Body of pancreas (tissue), 4 donors: ENCODE data around the gene NBEAL2. TPM values are rescaled to one million over a fixed set of nuclear protein-coding genes. Genes with fewer than 3 reads are reported as not detected.
A peak's percentile ranks its signal among the peaks of the same experiment; 100 is the strongest.

Experiments
- ATAC-seq: fragments of 150-250 bp; one replicate; pipeline ENCODE4 v1.9.1; 2016
- DNase-seq, 4 donors: peaks; one replicate each; pipeline ENCODE4 v3.0.0-alpha.2; 2019
- H3K27ac ChIP-seq, 4 donors: fragments of 200-600 bp; sonication (generic); 1 replicate in 3 of 4; 2 replicates in 1 of 4; pipeline versions ENCODE4 v1.5.1 to v1.6.1; 2016 to 2019; ENCODE audit warnings: mild to moderate bottlenecking in 1 of 4, mixed read lengths in 1 of 4, moderate library complexity in 1 of 4
- H3K27me3 ChIP-seq, 2 donors: fragments of 200-600 bp; sonication (generic); one replicate each; pipeline ENCODE4 v1.6.0; 2016; ENCODE audit warnings: mild to moderate bottlenecking in 1 of 2
- H3K36me3 ChIP-seq, 2 donors: fragments of 200-600 bp; sonication (generic); replicated peaks in 1 of 2; 2 replicates each; pipeline ENCODE4 v1.5.1; 2016; ENCODE audit warnings: low read depth in 2 of 2; ENCODE audit not compliant: insufficient read depth in 1 of 2
- H3K4me1 ChIP-seq: fragments of 200-600 bp; sonication (generic); one replicate; pipeline ENCODE4 v1.6.0; 2016
- H3K4me3 ChIP-seq, 2 donors: fragments of 200-600 bp; sonication (generic); 1 replicate in 1 of 2; 2 replicates in 1 of 2; pipeline ENCODE4 v1.5.1; 2016 to 2019
- H3K9me3 ChIP-seq, 3 donors: fragments of 200-600 bp; sonication (generic); 1 replicate in 2 of 3; 2 replicates in 1 of 3; pipeline ENCODE4 v1.5.1; 2016
- POLR2A ChIP-seq, 3 donors: fragments of 450-650 bp; IDR thresholded peaks; one replicate each; pipeline ENCODE4 v1.6.1; 2016; ENCODE audit warnings: antibody characterized with exemption in 3 of 3, mild to moderate bottlenecking in 2 of 3
- WGBS, 2 donors: methylation state at CpG; one replicate each; pipeline ENCODE4 v1.1.5; 2017; 5-methylcytosine and 5-hydroxymethylcytosine counted together
- intact Hi-C: fragments of 100-400 bp; cut with DNase I; formaldehyde crosslinking; loops from one replicate; pipeline ENCODE4 v1.15.1; 2023
- total RNA-seq, 2 donors: library from RNA; depleted of rRNA; stranded (reverse); fragments of >200 nt; gene quantifications; one replicate each; pipeline ENCODE4 v1.1.0, GENCODE V29; 2016
- TF ChIP-seq, protein P1 (sequence below), 7 experiments: fragments of 450-650 bp in 4 of 7; fragments of 200-600 bp in 3 of 7; sonication (generic) in 3 of 7; IDR thresholded peaks; one replicate each; pipeline ENCODE4 v1.5.1; 2016 to 2019; ENCODE audit warnings: antibody characterized with exemption in 7 of 7

The NBEAL2 gene
- total RNA-seq, 2 donors from 2014 or later = 98.8 to 151 TPM

DNA sequence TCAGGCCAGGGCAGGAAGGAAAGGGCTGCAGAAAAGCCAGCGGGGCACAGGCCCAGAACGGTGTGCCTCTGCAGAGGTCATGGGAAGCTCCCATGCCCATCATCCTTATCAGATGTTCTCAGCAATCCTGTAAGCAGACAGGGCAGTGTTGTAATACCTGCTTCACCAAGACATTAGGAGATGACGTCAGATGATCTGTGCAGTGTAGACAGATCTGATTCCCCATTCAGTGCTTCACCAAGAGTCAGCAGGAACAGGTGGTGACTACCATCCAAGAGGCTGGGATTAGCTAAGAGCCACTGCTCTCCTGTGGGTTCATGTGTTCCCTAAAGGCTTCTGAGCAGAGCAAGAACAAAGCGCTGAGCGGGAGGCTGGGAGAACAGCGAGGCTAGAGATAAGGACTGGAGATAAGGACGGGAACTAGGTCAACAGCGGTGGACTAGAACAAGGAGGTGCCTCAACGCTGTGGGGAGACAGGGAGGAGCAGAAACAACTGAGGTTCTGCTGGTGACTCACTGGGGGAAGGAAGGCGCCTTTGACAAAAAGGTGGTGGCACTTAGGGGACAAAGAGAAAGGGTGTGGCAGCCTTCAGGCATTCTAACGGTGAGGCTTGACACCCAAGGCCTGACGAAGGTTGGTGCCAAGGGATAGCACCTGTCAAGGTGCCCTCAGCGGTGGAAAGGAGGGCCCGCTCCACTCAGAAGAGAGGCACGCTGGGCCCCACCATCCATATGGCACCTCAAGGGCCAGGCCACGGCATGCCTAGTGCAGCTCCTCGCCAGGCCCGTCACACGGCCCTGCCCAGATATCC, 31.3 kb upstream of the NBEAL2 start:
- H3K36me3 ChIP-seq = no peaks in the 10 kb centered on the region
- peak overlapping the region; percentile 92 to 98 (median 92) for H3K27ac ChIP-seq
- intact Hi-C loops = no loop called here
- DNase-seq (peak; percentile 84 to 93 (median 88)), ATAC-seq (peak; percentile 80)
- TF ChIP-seq POLR2A (IDR thresholded peaks at IDR 0.05) = peak in 2 of 3 donors; percentile 74 to 78
- TF ChIP-seq, protein P1, sequence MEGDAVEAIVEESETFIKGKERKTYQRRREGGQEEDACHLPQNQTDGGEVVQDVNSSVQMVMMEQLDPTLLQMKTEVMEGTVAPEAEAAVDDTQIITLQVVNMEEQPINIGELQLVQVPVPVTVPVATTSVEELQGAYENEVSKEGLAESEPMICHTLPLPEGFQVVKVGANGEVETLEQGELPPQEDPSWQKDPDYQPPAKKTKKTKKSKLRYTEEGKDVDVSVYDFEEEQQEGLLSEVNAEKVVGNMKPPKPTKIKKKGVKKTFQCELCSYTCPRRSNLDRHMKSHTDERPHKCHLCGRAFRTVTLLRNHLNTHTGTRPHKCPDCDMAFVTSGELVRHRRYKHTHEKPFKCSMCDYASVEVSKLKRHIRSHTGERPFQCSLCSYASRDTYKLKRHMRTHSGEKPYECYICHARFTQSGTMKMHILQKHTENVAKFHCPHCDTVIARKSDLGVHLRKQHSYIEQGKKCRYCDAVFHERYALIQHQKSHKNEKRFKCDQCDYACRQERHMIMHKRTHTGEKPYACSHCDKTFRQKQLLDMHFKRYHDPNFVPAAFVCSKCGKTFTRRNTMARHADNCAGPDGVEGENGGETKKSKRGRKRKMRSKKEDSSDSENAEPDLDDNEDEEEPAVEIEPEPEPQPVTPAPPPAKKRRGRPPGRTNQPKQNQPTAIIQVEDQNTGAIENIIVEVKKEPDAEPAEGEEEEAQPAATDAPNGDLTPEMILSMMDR (IDR thresholded peaks at IDR 0.05) = peak in 1 of 7 experiments; percentile 11
- peaks cover 94% of the 10 kb centered on the region for H3K4me1 ChIP-seq
- WGBS, 2 donors = 16 to 22% methylated on average over 16 to 19 of the region's 19 CpGs
- no peak overlapping the region for H3K4me3 ChIP-seq
- no peaks in the 10 kb centered on the region for H3K27me3 ChIP-seq
- H3K9me3 ChIP-seq = no peaks in the 10 kb centered on the region

- no peak for ATAC-seq
- Histone ChIP-seq H3K27me3 (no peaks in the 10 kb centered on the region), H3K9me3 (no peaks in the 10 kb centered on the region), H3K4me1 (peaks cover 94% of the 10 kb centered on the region), H3K4me3 (no peak overlapping the region), H3K27ac (peak overlapping the region; percentile 92 to 98 (median 92)), H3K36me3 (no peaks in the 10 kb centered on the region)
- intact Hi-C loops = no loop called here
- 30 to 45% methylated on average over 4 to 6 of the region's 6 CpGs for WGBS, 2 donors
- DNase-seq = peak; percentile 41 to 69 (median 52)
- TF ChIP-seq, protein P1 (IDR thresholded peaks at IDR 0.05) = no peak
- no peak for TF ChIP-seq POLR2A (IDR thresholded peaks at IDR 0.05)
Observed at GRCh38 chr3:46948830-46949671, 30.4 kb upstream of the NBEAL2 start.

GRCh38 chr3:46950177-46950576, 29.3 kb upstream of the NBEAL2 start:
- Histone ChIP-seq H3K4me1 (peaks cover 94% of the 10 kb centered on the region), H3K27me3 (no peaks in the 10 kb centered on the region), H3K27ac (peak overlapping the region in 3 of 4 donors; percentile 92 to 93 (median 92)), H3K4me3 (no peak overlapping the region), H3K36me3 (no peaks in the 10 kb centered on the region), H3K9me3 (no peaks in the 10 kb centered on the region)
- 90 to 93% methylated on average over 2 of the region's 2 CpGs for WGBS, 2 donors
- TF ChIP-seq POLR2A (IDR thresholded peaks at IDR 0.05) = no peak
- TF ChIP-seq, protein P1 (IDR thresholded peaks at IDR 0.05) = no peak
- intact Hi-C loops = no loop called here
- no peak for DNase-seq
- no peak for ATAC-seq

GRCh38 chr3:46950650-46951241, 28.7 kb upstream of the NBEAL2 start:
- no peaks in the 10 kb centered on the region for H3K36me3 ChIP-seq
- intact Hi-C loops = no loop called here
- H3K27ac ChIP-seq = peak overlapping the region in 2 of 4 donors; percentile 92 to 93
- ATAC-seq (no peak), DNase-seq (no peak)
- peaks cover 94% of the 10 kb centered on the region for H3K4me1 ChIP-seq
- TF ChIP-seq POLR2A (IDR thresholded peaks at IDR 0.05) = no peak
- TF ChIP-seq, protein P1 (IDR thresholded peaks at IDR 0.05) = no peak
- H3K9me3 ChIP-seq = no peaks in the 10 kb centered on the region
- no peak overlapping the region for H3K4me3 ChIP-seq
- 45 to 50% methylated on average over 7 of the region's 7 CpGs for WGBS, 2 donors
- H3K27me3 ChIP-seq = no peaks in the 10 kb centered on the region
